OCI-LY7 (cell line): ENCODE results near the gene NALCN. TPM values are rescaled to one million over a fixed set of nuclear protein-coding genes. Genes with fewer than 3 reads are reported as not detected.

Source experiments
- BruUV-seq: library from RNA; stranded (reverse); fragments of 400-500 nt; replicated peaks from 2 replicates; lab custom pipeline; 2021; lab: Mats Ljungman, UMichigan
- CTCF ChIA-PET: fragments of 300-600 bp; sonication (Branson Sonifier 250); formaldehyde crosslinking; loops from one replicate; lab custom pipeline; 2022; ENCODE audit warnings: antibody characterized with exemption; ENCODE audit not compliant: unreplicated experiment; lab: Charles Lee
- POLR2A ChIA-PET: fragments of 300-600 bp; sonication (Branson Sonifier 250); formaldehyde crosslinking; loops from one replicate; lab custom pipeline; 2022; ENCODE audit warnings: antibody characterized with exemption; lab: Charles Lee
- DNase-seq: peaks from one replicate; pipeline ENCODE4 v3.0.0-alpha.2; 2015; ENCODE audit warnings: low spot score
- H2AFZ ChIP-seq: fragments of 200-600 bp; sonication (generic), shearing (Covaris generic); 2 replicates; pipeline ENCODE4 v1.6.1; 2014; ENCODE audit warnings: mild to moderate bottlenecking, antibody characterized with exemption, low read length, moderate library complexity
- H3K27ac ChIP-seq: fragments of 200-600 bp; sonication (generic); 2 replicates; pipeline ENCODE4 v1.5.1; 2014; ENCODE audit warnings: mixed run types, low read depth, mild to moderate bottlenecking, moderate library complexity, low read length, inconsistent platforms; ENCODE audit not compliant: poor library complexity, severe bottlenecking
- H3K36me3 ChIP-seq: fragments of 200-600 bp; sonication (generic); 2 replicates; pipeline ENCODE4 v1.6.1; 2014; ENCODE audit warnings: mild to moderate bottlenecking, antibody characterized with exemption, low read length, moderate library complexity, mixed read lengths; ENCODE audit not compliant: insufficient read depth
- H3K4me1 ChIP-seq: fragments of 200-600 bp; sonication (generic); 2 replicates; pipeline ENCODE4 v1.5.1; 2014; ENCODE audit warnings: mild to moderate bottlenecking, low read length; ENCODE audit not compliant: insufficient read depth, poor library complexity, severe bottlenecking
- H3K4me2 ChIP-seq: fragments of 200-600 bp; sonication (generic); 2 replicates; pipeline ENCODE4 v1.6.1; 2014; ENCODE audit warnings: mild to moderate bottlenecking, low read length
- H3K4me3 ChIP-seq: fragments of 200-600 bp; sonication (generic); 2 replicates; pipeline ENCODE4 v1.5.1; 2014; ENCODE audit warnings: mild to moderate bottlenecking, low read depth, low read length; ENCODE audit not compliant: poor library complexity, severe bottlenecking
- H3K79me2 ChIP-seq: fragments of 200-600 bp; sonication (generic); 2 replicates; pipeline ENCODE4 v1.6.1; 2016; ENCODE audit warnings: low read depth, mild to moderate bottlenecking, low read length, moderate library complexity, mixed read lengths; ENCODE audit not compliant: insufficient read depth
- H3K9me2 ChIP-seq: fragments of 200-600 bp; sonication (generic); 2 replicates; pipeline ENCODE4 v1.6.1; 2016; ENCODE audit warnings: mild to moderate bottlenecking, low read length, mixed read lengths; ENCODE audit not compliant: insufficient read depth
- H3K9me3 ChIP-seq: fragments of 200-600 bp; sonication (generic); 2 replicates; pipeline ENCODE4 v1.6.1; 2014; ENCODE audit warnings: mild to moderate bottlenecking, mixed run types, low read length, mixed read lengths
- H4K20me1 ChIP-seq: fragments of 200-600 bp; sonication (generic); 2 replicates; pipeline ENCODE4 v1.6.1; 2014; ENCODE audit warnings: mild to moderate bottlenecking, antibody characterized with exemption, low read length, moderate library complexity, mixed read lengths; ENCODE audit not compliant: insufficient read depth
- CTCF ChIP-seq: fragments of 200-600 bp; sonication (generic); conservative IDR thresholded peaks from 2 replicates; pipeline ENCODE4 v1.5.1; 2014; ENCODE audit warnings: mild to moderate bottlenecking, antibody characterized with exemption, low read length, moderate library complexity, mixed read lengths
- EZH2phosphoT487 ChIP-seq: fragments of 200-600 bp; sonication (generic); IDR thresholded peaks from 2 replicates; pipeline ENCODE4 v1.6.1; 2018; ENCODE audit warnings: low read depth, borderline replicate concordance, mild to moderate bottlenecking, mixed run types, antibody characterized with exemption, low read length, moderate library complexity, mixed read lengths
- intact Hi-C: fragments of 100-400 bp; cut with micrococcal nuclease; formaldehyde crosslinking; loops from one replicate; pipeline ENCODE4 v1.10.0; 2022; ENCODE audit not compliant: unreplicated experiment
- total RNA-seq, 2 experiments: library from RNA; depleted of rRNA in 1 of 2; stranded (reverse); fragments of >200 nt in 1 of 2; shearing (Covaris generic) in 1 of 2; gene quantifications; 2 replicates each; pipeline ENCODE4 v1.2.3, GENCODE V29; 2014 to 2022

The NALCN gene
- total RNA-seq, 2 experiments from 2014 or later = not detected

GRCh38 chr13:101013245-101013644 lies 403.1 kb downstream of the NALCN start:
- no peaks in the 10 kb centered on the region for H3K4me1 ChIP-seq
- no peaks in the 10 kb centered on the region for H3K9me2 ChIP-seq
- H3K4me2 ChIP-seq = no peak overlapping the region
- TF ChIP-seq EZH2phosphoT487 (no peak), CTCF (no peak)
- H2AFZ ChIP-seq = no peak overlapping the region
- CTCF ChIA-PET = no interaction called here
- H4K20me1 ChIP-seq = no peaks in the 10 kb centered on the region
- no TSS peak for BruUV-seq
- H3K36me3 ChIP-seq = no peaks in the 10 kb centered on the region
- no peaks in the 10 kb centered on the region for H3K9me3 ChIP-seq
- DNase-seq = no peak
- H3K79me2 ChIP-seq = no peaks in the 10 kb centered on the region
- no peak overlapping the region for H3K27ac ChIP-seq
- intact Hi-C loops = no loop called here
- POLR2A ChIA-PET = no interaction called here
- H3K4me3 ChIP-seq = no peak overlapping the region

GRCh38 chr13:101010100-101010499 lies 406.2 kb downstream of the NALCN start:
- Histone ChIP-seq H3K4me3 (no peak overlapping the region), H3K9me3 (no peaks in the 10 kb centered on the region), H3K79me2 (no peaks in the 10 kb centered on the region), H3K36me3 (no peaks in the 10 kb centered on the region), H3K27ac (no peak overlapping the region), H3K9me2 (no peaks in the 10 kb centered on the region), H2AFZ (no peak overlapping the region), H4K20me1 (no peaks in the 10 kb centered on the region), H3K4me2 (no peak overlapping the region), H3K4me1 (no peaks in the 10 kb centered on the region)
- BruUV-seq = no TSS peak
- POLR2A ChIA-PET = no interaction called here
- intact Hi-C loops = no loop called here
- CTCF ChIA-PET = no interaction called here
- no peak for DNase-seq
- TF ChIP-seq EZH2phosphoT487 = no peak
- TF ChIP-seq CTCF = no peak

GRCh38 chr13:101007245-101007644 lies 409.1 kb downstream of the NALCN start:
- CTCF ChIA-PET = no interaction called here
- H3K4me2 ChIP-seq = no peak overlapping the region
- TF ChIP-seq EZH2phosphoT487 (no peak), CTCF (no peak)
- POLR2A ChIA-PET = no interaction called here
- no peak overlapping the region for H3K27ac ChIP-seq
- H3K4me1 ChIP-seq = no peaks in the 10 kb centered on the region
- H2AFZ ChIP-seq = no peak overlapping the region
- H3K36me3 ChIP-seq = no peaks in the 10 kb centered on the region
- H3K79me2 ChIP-seq = no peaks in the 10 kb centered on the region
- H3K9me3 ChIP-seq = no peaks in the 10 kb centered on the region
- no peak overlapping the region for H3K4me3 ChIP-seq
- H3K9me2 ChIP-seq = no peaks in the 10 kb centered on the region
- BruUV-seq = no TSS peak
- no peaks in the 10 kb centered on the region for H4K20me1 ChIP-seq
- intact Hi-C loops = no loop called here
- no peak for DNase-seq

Other genes starting within 250 kb of the NALCN start
- not detected in 2 replicates for gene ITGBL1, start 36.2 kb upstream of the NALCN start, total RNA-seq (2014; rRNA removed; shearing (Covaris generic))
- gene ITGBL1, start 36.2 kb upstream of the NALCN start, total RNA-seq (2022) = not detected in 2 replicates